Measurements from ENCODE around the gene SDR42E2. TPM values are rescaled to one million over a fixed set of nuclear protein-coding genes. Genes with fewer than 3 reads are reported as not detected.

SDR42E2 gene
- total and polyA plus RNA-seq, 8 donors: 0.10 to 0.34 (median 0.21) TPM; not detected in 1

- Histone ChIP-seq H3K4me3 (no peak overlapping the region), H3K27me3 (no peaks in the 10 kb centered on the region), H3K4me1 (no peaks in the 10 kb centered on the region), H3K27ac (no peak overlapping the region), H3K36me3 (no peaks in the 10 kb centered on the region), H3K9me3 (no peaks in the 10 kb centered on the region)
- no peak for DNase-seq
- no peak for TF ChIP-seq CTCF (IDR thresholded peaks at IDR 0.05)
- intact Hi-C loops (cut with DNase I): no loop called here
- no peak for ATAC-seq
Observed at GRCh38 chr16:22130528-22130927, 31.8 kb upstream of the SDR42E2 start.

GRCh38 chr16:22132801-22133200 lies 29.5 kb upstream of the SDR42E2 start:
- intact Hi-C loops (cut with DNase I): no loop called here
- DNase-seq: no peak
- no peak overlapping the region for H3K27ac ChIP-seq
- no peaks in the 10 kb centered on the region for H3K27me3 ChIP-seq
- no peak overlapping the region for H3K4me3 ChIP-seq
- no peak for TF ChIP-seq CTCF (IDR thresholded peaks at IDR 0.05)
- no peak for ATAC-seq
- H3K36me3 ChIP-seq: no peaks in the 10 kb centered on the region
- H3K4me1 ChIP-seq: no peaks in the 10 kb centered on the region
- no peaks in the 10 kb centered on the region for H3K9me3 ChIP-seq

GRCh38 chr16:22138482-22138881 lies 23.8 kb upstream of the SDR42E2 start:
- no peaks in the 10 kb centered on the region for H3K36me3 ChIP-seq
- intact Hi-C loops (cut with DNase I): no loop called here
- no peaks in the 10 kb centered on the region for H3K27me3 ChIP-seq
- no peak overlapping the region for H3K4me3 ChIP-seq
- H3K27ac ChIP-seq: no peak overlapping the region
- no peak for DNase-seq
- no peak for ATAC-seq
- no peaks in the 10 kb centered on the region for H3K9me3 ChIP-seq
- no peaks in the 10 kb centered on the region for H3K4me1 ChIP-seq
- no peak for TF ChIP-seq CTCF (IDR thresholded peaks at IDR 0.05)

- peak; percentile 89 for ATAC-seq
- Histone ChIP-seq H3K9me3 (no peaks in the 10 kb centered on the region), H3K4me1 (no peaks in the 10 kb centered on the region), H3K27ac (no peak overlapping the region), H3K27me3 (no peaks in the 10 kb centered on the region), H3K4me3 (no peak overlapping the region), H3K36me3 (no peaks in the 10 kb centered on the region)
- intact Hi-C loops (cut with DNase I): no loop called here
- DNase-seq: peak in 3 of 4 donors; percentile 4 to 77 (median 62)
- no peak for TF ChIP-seq CTCF (IDR thresholded peaks at IDR 0.05)
Observed at GRCh38 chr16:22139008-22139407, 23.3 kb upstream of the SDR42E2 start.

GRCh38 chr16:22139732-22140131 lies 22.6 kb upstream of the SDR42E2 start:
- Histone ChIP-seq H3K27me3 (no peaks in the 10 kb centered on the region), H3K4me3 (no peak overlapping the region), H3K4me1 (no peaks in the 10 kb centered on the region), H3K9me3 (no peaks in the 10 kb centered on the region), H3K36me3 (no peaks in the 10 kb centered on the region), H3K27ac (no peak overlapping the region)
- ATAC-seq (no peak), DNase-seq (no peak)
- intact Hi-C loops (cut with DNase I): no loop called here
- no peak for TF ChIP-seq CTCF (IDR thresholded peaks at IDR 0.05)

Data from left lung (tissue), 10 donors.